ENCODE results near the gene MAMDC2. TPM values are rescaled to one million over a fixed set of nuclear protein-coding genes. Genes with fewer than 3 reads are reported as not detected.

The MAMDC2 gene
- total RNA-seq, 1 experiment from 2014 or later = 4.6 TPM

DNA sequence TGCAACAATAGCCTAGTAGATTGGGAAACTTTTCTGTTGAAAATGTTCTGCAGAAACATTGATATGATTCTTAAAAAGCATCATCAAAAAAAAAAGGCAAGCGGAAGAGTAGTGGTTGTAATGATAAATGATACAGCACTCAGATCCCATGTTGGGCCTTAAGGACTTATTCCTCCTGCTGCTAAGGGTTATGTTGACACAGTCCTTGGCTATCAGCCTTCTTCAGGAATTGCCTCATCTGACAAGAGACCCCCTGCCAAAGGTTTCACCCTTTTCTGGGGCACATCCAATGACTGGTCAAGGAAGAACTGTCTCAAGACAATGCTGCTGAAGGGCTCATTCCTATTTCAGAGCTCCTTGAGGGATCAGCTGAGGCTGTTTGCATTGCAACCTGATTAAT is 44.3 kb upstream of the MAMDC2 start:
- no peak overlapping the region for H2BK120ac ChIP-seq (ENCODE audit: low read depth, low read length, poor library complexity, severe bottlenecking)
- no peak overlapping the region for H3K56ac ChIP-seq (ENCODE audit: insufficient read length, low read depth, low read length)
- H2BK5ac ChIP-seq (ENCODE audit: insufficient read length, low read length) = no peak overlapping the region
- Mint-ChIP-seq H3K4me3 (no peak overlapping the region), H3K36me3 (ENCODE audit: insufficient read depth in 1 of 3, low read depth in 3 of 3) (peaks cover 0 to 7% (median 0%) of the 10 kb centered on the region in 3 experiments; a peak in 2 of 7 replicates), H3K27ac (no peak overlapping the region), H3K9me3 (peaks cover 0 to 5% of the 10 kb centered on the region in 2 experiments; a peak in 2 of 5 replicates), H3K27me3 (ENCODE audit: low read depth) (no peaks in the 10 kb centered on the region), H3K4me1 (peaks cover 11 to 18% of the 10 kb centered on the region in 2 experiments)
- no peaks in the 10 kb centered on the region for H3K79me2 ChIP-seq (ENCODE audit: insufficient read depth, low read length)
- H3K4me2 ChIP-seq (ENCODE audit: insufficient read depth, insufficient read length, low read length) = no peak overlapping the region
- no peak for DNase-seq
- no peak overlapping the region for H3K14ac ChIP-seq (ENCODE audit: insufficient read depth, low read length)
- no peak overlapping the region for H2AFZ ChIP-seq (ENCODE audit: low read length)
- H3K23me2 ChIP-seq (ENCODE audit: insufficient read length, low read depth, low read length, poor library complexity, severe bottlenecking) = no peaks in the 10 kb centered on the region
- no peak overlapping the region for H2BK15ac ChIP-seq (ENCODE audit: low read depth, low read length)
- no peaks in the 10 kb centered on the region for H4K20me1 ChIP-seq (ENCODE audit: control insufficient read depth, insufficient read depth, insufficient read length)
- no peaks in the 10 kb centered on the region for H3K79me1 ChIP-seq (ENCODE audit: insufficient read depth, low read depth, low read length, poor library complexity, severe bottlenecking)
- no peak overlapping the region for H3K4ac ChIP-seq (ENCODE audit: low read depth, low read length)
- no peak overlapping the region for H4K8ac ChIP-seq (replicated peaks; ENCODE audit: insufficient read length, low read depth, low read length)
- no peaks in the 10 kb centered on the region for H3K9me3 ChIP-seq (ENCODE audit: control insufficient read depth, low read depth, low read length)
- no peaks in the 10 kb centered on the region for H3K27me3 ChIP-seq (ENCODE audit: insufficient read depth, low read length)
- no peak overlapping the region for H3K27ac ChIP-seq (ENCODE audit: insufficient read length, low read depth, low read length)
- H3K18ac ChIP-seq (ENCODE audit: insufficient read length, low read depth, low read length) = no peak overlapping the region
- no peak overlapping the region for H2BK20ac ChIP-seq (ENCODE audit: low read depth, low read length, poor library complexity, severe bottlenecking)
- H4K91ac ChIP-seq (ENCODE audit: insufficient read length, low read depth, low read length) = no peak overlapping the region
- no peak overlapping the region for H3T11ph ChIP-seq (ENCODE audit: low read length)
- no peak overlapping the region for H4K5ac ChIP-seq (ENCODE audit: insufficient read length, low read depth, low read length)
- H3K9ac ChIP-seq (ENCODE audit: extremely low read depth, insufficient read length, low read length) = no peak overlapping the region
- WGBS (ENCODE audit: extremely low coverage, insufficient read length, low lambda C conversion rate) = no CpG with 5 or more reads among the region's 1 CpG
- H3K4me1 ChIP-seq (ENCODE audit: insufficient read depth, low read length) = peaks cover 8% of the 10 kb centered on the region; the same call in 1 of the 2 replicates
- H2AK5ac ChIP-seq (ENCODE audit: insufficient read length, low read length) = no peak overlapping the region
- no peak overlapping the region for H2BK12ac ChIP-seq (ENCODE audit: insufficient read length, low read depth, low read length)
- no peak for TF ChIP-seq CTCF (conservative IDR thresholded peaks at IDR 0.05)
- H3K23ac ChIP-seq (ENCODE audit: insufficient read length, low read depth, low read length) = no peak overlapping the region
